HG02943 (cell line): ENCODE data around the gene ARL2.
"Not testable (repeated sequence)": the region's sequence is repeated elsewhere in the genome, so short reads cannot be mapped to it uniquely, and the experiment has no call there.

ENCODE experiments used
- ATAC-seq: cut with Tn5 transposase; IDR thresholded peaks from one replicate; pipeline ENCODE4 v1.9.1; 2021; ENCODE audit warnings: mild to moderate bottlenecking, low read depth, moderate library complexity; ENCODE audit not compliant: unreplicated experiment

Gene ARL2

DNA sequence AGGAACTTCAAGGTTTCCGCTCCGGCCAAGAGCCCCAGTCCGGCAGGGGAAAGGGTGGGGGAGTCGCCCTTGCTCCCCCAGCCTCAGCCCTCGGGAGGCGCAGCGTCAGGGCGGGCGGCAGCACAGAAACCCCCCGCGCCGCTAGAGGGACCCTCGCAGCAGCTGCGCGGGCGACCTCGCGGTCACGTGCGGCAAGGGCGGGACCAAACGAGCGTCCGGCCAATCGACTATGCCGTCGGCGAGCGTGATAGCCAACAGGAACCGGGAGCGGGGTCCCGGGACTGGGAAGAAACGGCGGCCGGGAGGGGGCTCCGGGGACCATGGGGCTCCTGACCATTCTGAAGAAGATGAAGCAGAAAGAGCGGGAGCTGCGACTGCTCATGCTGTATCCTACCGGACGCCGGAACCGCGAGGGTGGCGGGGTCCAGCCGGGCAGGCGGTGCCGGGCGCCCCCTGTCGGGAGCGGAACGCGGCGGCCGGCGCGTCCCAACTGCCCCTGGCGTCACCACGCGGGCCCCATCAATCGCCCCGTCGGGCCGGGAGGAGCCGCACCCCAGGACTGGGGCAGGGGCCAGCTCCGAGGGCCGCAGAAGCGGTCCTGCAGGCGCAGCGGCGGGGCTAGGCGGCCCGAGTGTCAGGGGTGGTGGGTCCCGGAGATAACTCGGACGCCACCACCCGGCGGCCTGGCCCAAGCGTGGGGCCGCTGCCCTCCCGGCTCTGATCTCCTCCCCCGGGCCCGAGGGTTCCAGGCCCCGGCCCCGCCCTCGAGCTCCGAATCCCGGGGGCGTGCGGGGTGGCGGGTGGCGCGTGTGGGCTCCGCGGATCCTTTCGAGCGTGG lies at the start of gene ARL2:
Gene ARL2 (plus strand): TSS at position 273 of the 838 bp plus-strand sequence. CDS start 48 bp downstream, at position 321.
- ATAC-seq, result peak; percentile 81

- no peak for ATAC-seq
Observed at GRCh38 chr11:64967375-64967774, 46.6 kb upstream of the ARL2 start.

DNA sequence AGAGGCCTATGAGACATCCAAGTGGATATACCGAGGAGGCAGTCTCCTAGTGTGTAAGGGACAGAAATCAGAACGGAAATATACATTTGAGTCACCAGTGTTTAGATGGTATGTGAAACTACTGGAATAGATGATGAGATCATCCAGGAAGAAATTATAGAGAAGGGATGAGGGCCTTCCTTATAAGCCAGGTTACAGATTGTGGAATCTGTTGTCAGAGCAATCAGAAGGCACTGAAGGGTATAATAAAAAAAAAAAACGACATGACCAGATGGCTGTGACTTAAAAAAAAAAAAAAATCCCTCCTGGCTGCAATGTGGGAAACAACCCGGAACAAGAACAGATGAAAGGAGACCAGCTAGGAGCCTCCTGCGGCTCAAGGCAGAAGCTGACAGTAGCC lies 44.8 kb upstream of the ARL2 start:
- ATAC-seq, result no peak

- ATAC-seq, result no peak
Observed at GRCh38 chr11:64970731-64971151, 43.2 kb upstream of the ARL2 start.

GRCh38 chr11:64971421-64972233 lies 42.3 kb upstream of the ARL2 start, which contains the start of gene MAJIN:
Gene MAJIN, minus strand, starts transcription at chr11:64972108. Its CDS starts 12,703 bp downstream, at chr11:64959405.
- no peak for ATAC-seq

GRCh38 chr11:64974124-64974523 lies 39.8 kb upstream of the ARL2 start:
- no peak for ATAC-seq

- ATAC-seq, result no peak
Observed at GRCh38 chr11:64976651-64977050, 37.3 kb upstream of the ARL2 start.

DNA sequence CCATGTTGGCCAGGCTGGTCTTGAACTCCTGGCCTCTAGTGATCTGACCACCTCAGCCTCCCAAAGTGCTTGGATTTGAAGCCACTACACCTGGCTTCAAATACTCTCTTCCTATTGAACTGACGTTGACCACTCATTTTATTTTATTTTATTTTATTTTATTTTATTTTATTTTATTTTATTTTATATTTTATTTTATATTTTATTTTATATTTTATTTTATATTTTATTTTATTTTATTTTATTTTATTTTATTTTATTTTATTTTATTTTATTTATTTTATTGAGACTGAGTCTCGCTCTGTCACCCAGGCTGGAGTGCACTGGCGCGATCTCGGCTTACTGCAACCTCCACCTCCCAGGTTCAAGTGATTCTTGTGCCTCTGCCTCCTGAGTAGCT lies 30.6 kb upstream of the ARL2 start:
- not testable (repeated sequence) for ATAC-seq

DNA sequence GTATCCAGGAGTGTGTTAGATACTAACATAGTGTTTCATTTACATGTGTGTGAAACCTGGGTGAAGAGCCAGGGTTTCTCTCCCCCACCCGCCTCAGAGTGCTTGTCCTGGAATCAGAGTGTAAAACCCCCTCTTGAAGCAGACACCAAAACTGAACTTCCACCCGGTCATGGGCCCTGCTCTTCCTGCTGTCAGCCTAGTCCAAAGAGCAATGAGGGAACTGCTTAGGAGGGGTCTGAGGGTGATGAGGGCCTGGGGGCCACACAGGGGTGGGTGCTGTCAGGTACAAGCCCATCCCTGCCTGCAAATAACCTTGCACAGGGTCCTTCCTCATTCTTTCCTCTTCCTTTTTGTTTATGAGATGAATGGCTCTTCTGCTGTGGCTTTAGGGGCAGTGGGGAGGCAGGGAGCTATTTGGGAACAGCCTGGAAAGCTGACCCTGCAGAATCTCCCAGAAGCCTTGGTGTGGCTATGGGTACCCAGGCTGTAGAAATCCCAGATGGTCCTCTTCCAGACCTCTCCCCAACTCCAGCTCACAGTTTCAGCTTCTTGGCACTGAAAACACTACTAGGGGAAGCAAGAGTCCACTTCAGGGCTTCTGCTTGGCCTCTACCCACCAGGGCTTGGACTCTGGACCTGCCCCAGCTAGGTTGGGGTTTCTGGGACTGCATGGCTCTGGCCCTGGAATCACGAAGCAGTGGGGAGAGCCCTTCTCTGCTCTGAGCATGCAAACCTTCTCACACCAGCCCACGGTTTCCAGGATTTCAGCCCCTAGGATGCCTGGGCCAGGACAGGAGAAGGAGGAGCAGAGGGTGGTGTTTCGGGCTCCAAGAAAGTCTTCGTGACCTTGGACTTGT lies 25.7 kb upstream of the ARL2 start:
- ATAC-seq, result no peak

- ATAC-seq, result no peak
Observed at GRCh38 chr11:64989416-64989815, 24.5 kb upstream of the ARL2 start.

GRCh38 chr11:64990222-64990923 lies 23.6 kb upstream of the ARL2 start:
- ATAC-seq, result no peak

DNA sequence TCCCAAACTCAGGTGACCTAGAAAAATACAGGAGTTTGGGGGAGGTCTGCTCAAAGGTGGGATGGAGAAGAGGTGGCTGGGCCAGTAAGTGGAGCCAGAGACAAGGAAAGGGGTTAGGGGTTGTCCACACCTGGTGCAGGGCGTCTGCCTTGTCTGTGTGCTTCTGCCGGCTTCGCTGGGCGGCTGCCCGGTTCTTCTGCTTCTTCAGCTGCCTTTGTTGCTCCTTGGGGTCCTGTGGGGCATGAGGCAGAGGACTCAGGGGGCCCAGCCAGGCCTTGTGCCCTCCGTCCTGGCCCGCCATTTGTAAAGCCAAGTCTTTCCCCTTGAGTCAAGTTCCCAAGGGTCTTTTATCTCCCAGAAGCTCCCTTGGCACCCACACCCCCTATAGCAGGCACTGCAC lies 19.6 kb upstream of the ARL2 start:
- no peak for ATAC-seq

- no peak for ATAC-seq
Observed at GRCh38 chr11:64996327-64996709, 17.6 kb upstream of the ARL2 start.

DNA sequence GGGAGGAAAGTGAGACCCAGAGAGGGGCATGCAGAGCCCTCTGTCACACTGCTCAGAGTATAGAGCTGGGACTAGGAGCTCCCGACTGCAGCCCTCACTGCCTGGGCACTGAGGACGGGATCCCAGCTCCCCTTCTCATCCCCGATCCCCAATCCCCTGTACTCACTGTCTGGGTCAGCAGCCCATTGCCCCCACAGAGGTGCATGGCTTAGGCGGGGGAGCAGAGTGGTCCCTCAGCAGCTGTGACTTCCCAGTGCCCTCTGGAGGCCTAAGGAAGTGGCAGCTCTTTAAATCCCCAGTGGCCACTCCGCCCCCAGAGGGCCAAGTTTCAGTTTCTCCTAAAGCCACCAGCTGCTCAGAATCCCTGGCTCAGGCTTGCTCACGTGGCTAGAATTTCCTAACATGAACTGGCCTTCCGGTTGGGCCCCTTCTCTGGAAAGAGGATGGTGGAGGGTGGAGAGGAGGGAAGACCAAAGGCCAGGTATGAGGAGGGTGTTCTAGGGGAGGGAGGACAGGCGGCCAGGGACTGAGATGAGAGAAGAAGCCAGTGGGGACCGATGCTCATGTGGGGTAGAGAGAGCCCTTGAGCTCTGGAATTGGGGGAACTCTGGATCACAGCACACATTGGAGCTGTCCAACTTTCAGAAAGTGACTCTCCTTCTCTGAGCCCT lies 17.1 kb upstream of the ARL2 start, which contains the start of gene BATF2:
Gene BATF2 (minus strand): TSS at position 262 of the 671 bp plus-strand sequence. CDS start 57 bp downstream, at position 205.
- no peak for ATAC-seq

DNA sequence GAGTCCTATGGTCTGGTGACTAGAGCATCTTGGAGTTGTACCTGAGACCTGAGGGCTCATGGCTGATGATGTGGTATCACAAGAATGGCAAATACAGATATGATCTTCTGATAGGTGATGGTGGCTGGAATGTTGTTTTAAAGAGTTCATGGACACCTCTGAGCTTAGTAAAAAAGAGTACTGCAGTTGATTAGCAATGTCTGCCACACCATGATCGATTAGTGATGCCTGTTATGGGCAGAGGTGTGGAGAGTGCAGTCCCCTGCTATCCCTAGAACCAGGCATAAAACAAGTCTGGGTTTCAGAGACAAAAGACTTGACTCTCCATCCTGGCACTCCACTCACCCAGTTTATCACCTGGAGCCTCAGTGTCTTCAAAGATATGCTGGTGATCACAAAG lies 15.8 kb upstream of the ARL2 start:
- no peak for ATAC-seq

DNA sequence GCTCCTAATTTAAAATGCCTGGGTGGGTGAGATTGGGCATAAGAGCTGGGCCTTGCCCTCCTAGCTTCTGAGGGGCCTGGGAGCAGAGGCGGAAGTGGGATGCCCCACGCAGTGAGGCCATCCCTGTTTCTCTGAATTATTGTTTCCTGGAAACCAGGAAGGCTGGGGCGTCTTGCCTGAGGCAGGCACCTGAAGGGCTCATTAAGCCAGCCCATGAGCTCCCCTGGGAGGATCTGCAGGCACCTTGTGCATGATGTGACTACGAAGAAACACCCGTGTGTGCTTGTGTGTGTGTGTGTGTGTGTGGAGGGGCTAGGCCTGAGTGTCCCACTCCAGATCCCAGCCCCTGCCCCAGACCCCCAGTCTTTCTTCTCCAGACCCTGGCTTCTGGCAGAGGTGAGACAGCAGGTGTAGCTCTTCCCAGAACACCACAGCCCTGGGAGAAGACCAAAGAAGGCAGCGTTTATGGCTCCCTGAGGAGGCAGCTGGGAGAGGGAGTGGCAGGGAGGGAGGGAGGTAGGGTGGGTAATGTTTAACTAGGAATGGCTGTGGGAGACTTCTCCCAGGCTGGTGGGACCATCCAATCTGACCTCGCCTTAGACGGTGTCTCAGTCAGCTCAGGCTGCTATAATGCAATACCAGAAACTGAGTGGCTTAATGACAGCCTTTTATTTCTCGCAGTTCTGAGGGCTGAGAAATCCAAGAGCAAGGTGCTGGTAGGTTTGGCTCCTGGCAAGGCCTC lies 15.1 kb upstream of the ARL2 start:
- ATAC-seq, result no peak

GRCh38 chr11:64999478-64999877 lies 14.5 kb upstream of the ARL2 start:
- ATAC-seq, result no peak

DNA sequence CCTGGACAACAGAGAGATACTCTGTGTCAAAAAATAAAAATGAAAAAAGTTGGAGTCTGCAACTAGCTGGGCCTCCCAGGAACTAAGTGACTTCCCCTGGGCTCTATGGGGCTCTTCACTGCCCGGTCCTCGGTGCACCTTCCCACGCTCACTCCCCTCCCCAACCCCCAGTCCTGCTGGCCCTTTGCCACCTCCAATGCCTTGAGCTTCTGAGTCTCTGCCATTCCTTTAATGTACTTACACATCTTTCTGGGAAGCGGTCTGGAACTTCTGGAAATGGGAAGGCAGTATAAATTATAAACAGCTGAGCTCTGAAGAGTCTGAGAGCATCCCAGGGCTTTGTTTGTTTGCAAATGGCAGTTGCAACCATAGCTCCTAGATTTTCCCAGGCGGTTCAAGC lies 11.3 kb upstream of the ARL2 start:
- ATAC-seq, result no peak

- ATAC-seq, result no peak
Observed at GRCh38 chr11:65003282-65003681, 10.7 kb upstream of the ARL2 start.
